Measurements from ENCODE around the gene PLCG1. TPM values are rescaled to one million over a fixed set of nuclear protein-coding genes. Genes with fewer than 3 reads are reported as not detected.

Gene PLCG1
- total and polyA plus RNA-seq, 4 donors = 2.0 to 30.4 (median 16.1) TPM

- Histone ChIP-seq H3K9ac (ENCODE audit: low read depth in 1 of 2, low read length in 2 of 2) (no peak overlapping the region), H3K9me3 (ENCODE audit: control insufficient read depth in 4 of 4, low read length in 3 of 4) (no peaks in the 10 kb centered on the region), H3K4me1 (ENCODE audit: control insufficient read depth in 4 of 4, insufficient read depth in 4 of 4, low read length in 3 of 4) (peaks cover 0 to 19% (median 7%) of the 10 kb centered on the region in 4 donors), H3K27ac (ENCODE audit: low read depth in 1 of 2, low read length in 2 of 2) (no peak overlapping the region), H3K27me3 (ENCODE audit: control insufficient read depth in 4 of 4, insufficient read depth in 4 of 4, low read length in 3 of 4) (no peaks in the 10 kb centered on the region), H3K36me3 (ENCODE audit: control insufficient read depth in 4 of 4, insufficient read depth in 3 of 4, low read depth in 1 of 4, low read length in 3 of 4) (peaks cover 13 to 34% (median 31%) of the 10 kb centered on the region in 4 donors), H3K4me3 (ENCODE audit: low read depth in 1 of 3, low read length in 3 of 3) (no peak overlapping the region)
- TF ChIP-seq TAF1 (conservative IDR thresholded peaks at IDR 0.05) (no peak), HNF4A (conservative IDR thresholded peaks at IDR 0.05) (no peak)
- 84% methylated on average over 3 of the region's 3 CpGs for WGBS
- no peak for DNase-seq (ENCODE audit: low spot score)
These were observed 12.8 kb upstream of the PLCG1 start for GRCh38 chr20:41124451-41125094.

- no peak overlapping the region for H3K9ac ChIP-seq (ENCODE audit: low read depth in 1 of 2, low read length in 2 of 2)
- WGBS = 58% methylated on average over 6 of the region's 6 CpGs
- H3K4me1 ChIP-seq (ENCODE audit: control insufficient read depth in 4 of 4, insufficient read depth in 4 of 4, low read length in 3 of 4) = peaks cover 0 to 13% (median 4%) of the 10 kb centered on the region in 4 donors
- TF ChIP-seq YY1 (IDR thresholded peaks at IDR 0.05) = no peak
- peak; percentile 14 for TF ChIP-seq SP1 (IDR thresholded peaks at IDR 0.05)
- TF ChIP-seq JUND (IDR thresholded peaks at IDR 0.05) = peak in 1 of 2 donors; percentile 23
- no peak for TF ChIP-seq ATF3 (IDR thresholded peaks at IDR 0.05)
- TF ChIP-seq EGR1 (IDR thresholded peaks at IDR 0.05; ENCODE audit: low read depth in 2 of 2) = no peak
- TF ChIP-seq HNF4A (conservative IDR thresholded peaks at IDR 0.05) = peak in 1 of 2 donors; percentile 60
- TF ChIP-seq RXRA (IDR thresholded peaks at IDR 0.05) = peak in 1 of 2 donors; percentile 35
- TF ChIP-seq CTCF (IDR thresholded peaks at IDR 0.05; ENCODE audit: low read depth, low read length, missing input control) = no peak
- TF ChIP-seq NR2F2 (IDR thresholded peaks at IDR 0.05) = no peak
- no peak for TF ChIP-seq FOXA1 (IDR thresholded peaks at IDR 0.05)
- no peak for TF ChIP-seq RAD21 (IDR thresholded peaks at IDR 0.05)
- no peak for TF ChIP-seq TAF1 (conservative IDR thresholded peaks at IDR 0.05)
- TF ChIP-seq ZBTB33 (IDR thresholded peaks at IDR 0.05) = no peak
- DNase-seq (ENCODE audit: low spot score) = no peak
- H3K4me3 ChIP-seq (ENCODE audit: low read depth in 1 of 3, low read length in 3 of 3) = no peak overlapping the region
- peaks cover 14 to 31% (median 24%) of the 10 kb centered on the region in 4 donors for H3K36me3 ChIP-seq (ENCODE audit: control insufficient read depth in 4 of 4, insufficient read depth in 3 of 4, low read depth in 1 of 4, low read length in 3 of 4)
- no peaks in the 10 kb centered on the region for H3K27me3 ChIP-seq (ENCODE audit: control insufficient read depth in 4 of 4, insufficient read depth in 4 of 4, low read length in 3 of 4)
- no peaks in the 10 kb centered on the region for H3K9me3 ChIP-seq (ENCODE audit: control insufficient read depth in 4 of 4, low read length in 3 of 4)
- H3K27ac ChIP-seq (ENCODE audit: low read depth in 1 of 2, low read length in 2 of 2) = peak overlapping the region; percentile 53 to 72
These were observed 11.5 kb upstream of the PLCG1 start for GRCh38 chr20:41125530-41126457.

Data from liver (tissue), 9 donors.